ENCODE data around the gene CD8B. TPM values are rescaled to one million over a fixed set of nuclear protein-coding genes. Genes with fewer than 3 reads are reported as not detected.
"Not testable (repeated sequence)": the region's sequence is repeated elsewhere in the genome, so short reads cannot be mapped to it uniquely, and the experiment has no call there.

The CD8B gene
- total and polyA plus RNA-seq, 8 donors, result 0.23 to 0.92 (median 0.67) TPM; not detected in 1

GRCh38 chr2:86857688-86858087, 4.0 kb downstream of the CD8B start:
- 60 to 61% methylated on average over 5 of the region's 5 CpGs for WGBS, 2 donors
- ATAC-seq, result not testable (repeated sequence)

GRCh38 chr2:86856498-86856897, 5.2 kb downstream of the CD8B start:
- FAIRE-seq, result not testable (repeated sequence)
- WGBS, 2 donors, result 72 to 83% methylated on average over 4 of the region's 4 CpGs

More at GRCh38 chr2:86857688-86858087, 4.0 kb downstream of the CD8B start:
- H3K9me3 ChIP-seq; H3K4me1 ChIP-seq; H3K27ac ChIP-seq; H3K27me3 ChIP-seq; H3K36me3 ChIP-seq; DNase-seq; FAIRE-seq; H3K4me3 ChIP-seq; intact Hi-C loops (cut with DNase I): not testable (repeated sequence)

DNA sequence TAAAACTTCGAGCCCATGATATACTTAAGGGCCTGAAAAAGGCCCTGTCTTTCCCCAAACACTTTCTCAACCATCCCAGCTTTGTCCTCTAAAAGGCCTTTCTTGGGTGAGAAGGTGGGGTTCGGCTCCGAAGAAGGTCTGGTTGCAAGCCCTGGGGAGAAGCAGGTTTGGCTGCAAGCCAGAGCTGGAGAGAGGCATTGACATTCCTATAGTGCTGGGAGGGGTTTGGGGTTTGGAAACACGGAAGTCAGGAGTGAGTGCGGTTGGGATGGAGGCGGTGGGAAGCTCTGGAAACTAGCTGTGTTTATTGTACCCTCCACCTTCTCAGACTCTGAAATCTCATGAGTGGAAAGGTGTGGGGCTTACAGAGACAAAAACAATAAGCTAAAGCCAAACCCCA, 5.7 kb downstream of the CD8B start:
- H3K36me3 ChIP-seq; FAIRE-seq; H3K4me1 ChIP-seq; H3K27ac ChIP-seq; H3K9me3 ChIP-seq; intact Hi-C loops (cut with DNase I); H3K27me3 ChIP-seq; ATAC-seq; H3K4me3 ChIP-seq: not testable (repeated sequence)
- 54 to 59% methylated on average over 6 of the region's 6 CpGs for WGBS, 2 donors
- peak in 1 of 6 donors; percentile 40 for DNase-seq

More at GRCh38 chr2:86856498-86856897, 5.2 kb downstream of the CD8B start:
- H3K4me1 ChIP-seq; H3K36me3 ChIP-seq; H3K9me3 ChIP-seq; H3K27me3 ChIP-seq; intact Hi-C loops (cut with DNase I); H3K27ac ChIP-seq; DNase-seq; ATAC-seq; H3K4me3 ChIP-seq: not testable (repeated sequence)

DNA sequence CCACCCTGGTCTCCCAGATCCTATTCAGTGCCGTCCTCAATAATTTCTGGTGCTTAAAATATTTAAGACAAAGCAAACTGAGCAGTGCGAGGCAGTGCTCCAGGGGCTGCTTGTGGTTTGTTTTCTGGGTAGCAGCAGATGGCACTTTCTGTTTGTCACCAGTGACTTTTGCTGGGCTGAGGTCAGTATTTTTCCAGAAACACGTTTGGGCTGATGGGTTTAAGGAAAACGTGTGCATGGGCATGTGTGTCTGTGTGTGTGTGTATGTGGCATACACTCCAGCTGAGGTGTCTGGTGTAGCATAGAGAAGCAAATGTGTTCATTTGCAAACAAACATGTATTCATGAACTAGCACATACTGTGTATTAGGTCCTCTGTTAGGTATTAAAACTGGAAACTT, 10.1 kb downstream of the CD8B start:
- H3K4me1 ChIP-seq; ATAC-seq; H3K27ac ChIP-seq; DNase-seq; intact Hi-C loops (cut with DNase I); H3K4me3 ChIP-seq; H3K27me3 ChIP-seq; H3K36me3 ChIP-seq; FAIRE-seq; H3K9me3 ChIP-seq: not testable (repeated sequence)
- 47 to 64% methylated on average over 4 of the region's 4 CpGs for WGBS, 2 donors

GRCh38 chr2:86842607-86843234, 19.0 kb downstream of the CD8B start:
- H3K4me1 ChIP-seq; H3K27ac ChIP-seq; ATAC-seq; DNase-seq; intact Hi-C loops (cut with DNase I); FAIRE-seq; H3K36me3 ChIP-seq; H3K9me3 ChIP-seq; H3K27me3 ChIP-seq; H3K4me3 ChIP-seq: not testable (repeated sequence)
- 79 to 83% methylated on average over 6 of the region's 6 CpGs for WGBS, 2 donors

DNA sequence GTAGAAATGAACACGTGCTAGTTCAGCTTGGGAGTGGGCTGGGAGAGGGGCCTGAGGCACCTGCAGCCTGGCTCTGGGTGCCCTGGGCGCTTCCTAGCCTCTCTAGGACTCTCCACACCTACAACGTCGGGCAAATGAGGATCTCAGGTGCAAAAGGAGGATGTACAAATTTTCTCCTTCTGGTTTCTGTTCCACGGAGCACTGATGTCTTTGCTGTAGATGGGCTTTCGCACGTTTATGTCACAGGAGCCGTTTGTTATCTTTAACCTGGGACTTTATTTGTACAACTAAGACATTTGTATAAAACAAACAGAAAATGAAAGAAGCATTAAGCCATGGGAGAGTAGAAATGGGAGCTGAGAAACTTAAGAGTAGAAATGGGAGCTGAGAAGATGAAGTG, 20.4 kb downstream of the CD8B start:
- H3K4me1 ChIP-seq; DNase-seq; H3K9me3 ChIP-seq; H3K4me3 ChIP-seq; intact Hi-C loops (cut with DNase I); FAIRE-seq; H3K27ac ChIP-seq; ATAC-seq; H3K27me3 ChIP-seq; H3K36me3 ChIP-seq: not testable (repeated sequence)
- 48 to 53% methylated on average over 6 to 7 of the region's 8 CpGs for WGBS, 2 donors

- FAIRE-seq; H3K9me3 ChIP-seq; H3K36me3 ChIP-seq; H3K4me3 ChIP-seq; H3K27me3 ChIP-seq; H3K27ac ChIP-seq; ATAC-seq; intact Hi-C loops (cut with DNase I); H3K4me1 ChIP-seq; DNase-seq: not testable (repeated sequence)
- WGBS, 2 donors, result 78 to 79% methylated on average over 7 to 9 of the region's 11 CpGs
Observed at GRCh38 chr2:86839871-86840548, 21.7 kb downstream of the CD8B start.

DNA sequence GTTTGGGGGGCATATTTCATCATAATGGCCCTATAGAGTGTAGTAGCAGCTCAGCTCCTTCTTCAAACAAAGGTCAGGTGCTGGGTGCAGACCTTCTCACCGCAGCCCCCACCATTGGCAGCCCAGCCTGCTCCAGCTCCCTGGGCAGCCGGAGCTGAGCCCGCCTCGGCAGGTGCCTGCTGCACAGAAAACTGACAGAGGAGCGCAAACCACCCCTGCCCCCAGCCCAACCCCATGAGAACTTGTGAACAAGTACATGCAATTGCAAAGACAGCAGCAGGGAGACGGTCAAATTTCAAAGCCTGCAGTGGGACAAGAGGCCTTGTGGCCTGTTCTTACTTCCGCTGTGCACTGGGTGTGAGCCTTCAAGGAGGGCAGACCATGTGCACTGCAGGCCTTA, 22.2 kb downstream of the CD8B start:
- FAIRE-seq; intact Hi-C loops (cut with DNase I): not testable (repeated sequence)
- 91 to 99% methylated on average over 7 of the region's 7 CpGs for WGBS, 2 donors

GRCh38 chr2:86837714-86838113, 24.0 kb downstream of the CD8B start:
- 71 to 80% methylated on average over 6 of the region's 7 CpGs for WGBS, 2 donors
- intact Hi-C loops (cut with DNase I); H3K27ac ChIP-seq; H3K36me3 ChIP-seq; H3K4me1 ChIP-seq; DNase-seq; H3K9me3 ChIP-seq; FAIRE-seq; H3K4me3 ChIP-seq; ATAC-seq; H3K27me3 ChIP-seq: not testable (repeated sequence)

More for the DNA sequence above, 22.2 kb downstream of the CD8B start:
- H3K36me3 ChIP-seq, H3K4me1 ChIP-seq, H3K4me3 ChIP-seq, H3K9me3 ChIP-seq, H3K27me3 ChIP-seq, DNase-seq, ATAC-seq, H3K27ac ChIP-seq: not testable (repeated sequence)

GRCh38 chr2:86836915-86837695, 24.6 kb downstream of the CD8B start:
- H3K4me3 ChIP-seq; H3K27me3 ChIP-seq; H3K36me3 ChIP-seq; H3K9me3 ChIP-seq; H3K27ac ChIP-seq; H3K4me1 ChIP-seq; intact Hi-C loops (cut with DNase I): not testable (repeated sequence)
- peak; percentile 96 for FAIRE-seq
- WGBS, 2 donors, result 65 to 73% methylated on average over 11 to 15 of the region's 19 CpGs
- DNase-seq, result peak in 3 of 6 donors; percentile 18 to 38 (median 23)
- ATAC-seq, result peak; percentile 50 to 93 (median 76)

GRCh38 chr2:86835548-86835889, 26.2 kb downstream of the CD8B start:
- H3K27ac ChIP-seq; DNase-seq; ATAC-seq; H3K4me3 ChIP-seq; FAIRE-seq; H3K36me3 ChIP-seq; H3K27me3 ChIP-seq; H3K9me3 ChIP-seq; H3K4me1 ChIP-seq; intact Hi-C loops (cut with DNase I): not testable (repeated sequence)
- 47% methylated on average over 3 of the region's 4 CpGs; no CpG with 5 or more reads in 1 of the 2 donors for WGBS, 2 donors

All from pancreas (tissue), 10 donors.